ENCODE data around the gene CUEDC1.
"Not testable (repeated sequence)": the region's sequence is repeated elsewhere in the genome, so short reads cannot be mapped to it uniquely, and the experiment has no call there.

Gene CUEDC1

DNA sequence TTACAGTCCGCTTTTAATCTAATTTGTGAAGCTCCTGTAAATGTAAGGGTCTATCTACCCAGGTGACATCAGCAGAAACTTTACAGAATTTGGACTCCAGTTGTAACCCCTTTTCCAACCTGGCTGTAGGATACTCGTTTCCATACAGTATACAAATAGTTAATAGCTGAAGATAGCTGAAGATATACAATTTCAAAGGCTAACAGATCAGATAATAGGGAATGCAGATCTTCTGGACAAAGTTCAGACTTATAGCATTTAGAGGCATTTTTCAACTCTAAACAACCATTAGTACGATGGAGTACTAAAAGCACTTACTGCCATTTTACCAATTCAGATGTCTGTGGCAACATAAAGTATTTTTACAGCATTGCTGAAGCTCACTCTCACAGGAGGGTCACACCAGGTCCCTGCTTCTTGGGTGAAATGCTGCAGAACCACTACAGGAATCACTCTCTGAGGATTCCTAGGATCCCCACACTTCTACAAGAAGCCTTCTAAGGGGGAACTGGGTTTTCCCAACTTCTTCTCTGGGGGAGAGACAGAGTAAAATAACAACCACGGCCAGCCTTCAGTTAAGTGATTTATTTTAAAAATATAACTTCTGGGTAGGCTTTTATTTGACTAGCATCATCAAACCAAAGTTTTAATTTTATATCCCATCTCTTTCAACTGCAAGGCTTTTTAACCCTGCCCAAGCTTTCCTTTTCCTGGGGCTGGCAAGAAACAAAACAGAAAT lies 29.9 kb upstream of the CUEDC1 start:
- no peak for DNase-seq

DNA sequence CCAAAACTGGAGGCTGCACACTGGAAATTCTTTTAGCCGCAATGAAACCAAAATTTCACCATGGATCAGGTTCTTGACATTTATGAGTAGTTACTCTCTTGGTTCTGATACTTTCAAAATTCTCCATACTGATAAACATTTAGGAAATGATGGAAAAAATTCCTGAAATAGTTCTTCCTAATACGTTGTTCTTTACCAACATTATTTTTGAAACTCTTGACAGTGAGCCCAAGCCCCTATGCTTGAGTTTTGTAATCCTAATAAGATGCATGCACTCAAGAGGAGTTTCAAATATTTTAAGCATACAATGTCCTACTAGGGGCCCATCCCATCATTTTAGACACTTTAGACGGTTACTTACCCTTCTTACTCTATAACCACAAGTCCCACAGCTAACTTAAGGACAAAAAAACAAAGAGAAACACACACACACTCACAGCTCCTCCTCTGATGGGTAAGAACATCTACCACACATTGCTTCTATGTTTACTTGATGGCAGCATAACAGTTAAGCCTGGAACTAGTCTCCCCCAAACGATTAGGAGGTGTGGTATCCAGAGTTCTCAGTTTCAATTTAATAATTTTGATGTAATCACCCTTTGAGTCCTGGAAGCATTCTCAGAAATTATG lies 29.2 kb upstream of the CUEDC1 start:
- DNase-seq = no peak

DNA sequence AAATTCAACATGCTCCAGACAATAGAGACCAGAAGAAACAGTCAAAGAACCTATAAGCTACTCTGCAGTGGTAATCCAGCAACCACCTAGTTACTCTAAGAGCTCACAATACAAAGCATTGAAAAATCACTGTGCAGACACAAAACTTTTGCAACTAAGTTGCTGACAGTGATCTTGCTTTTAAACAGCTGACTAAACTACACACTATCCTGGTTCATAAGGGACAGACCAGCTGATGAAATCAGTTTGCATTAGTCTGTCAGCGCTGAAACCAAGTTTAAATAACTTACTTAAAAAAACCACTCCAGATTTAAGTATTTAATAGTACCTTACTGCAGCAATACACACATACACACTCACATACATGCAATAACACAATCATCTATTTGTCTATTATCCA lies 28.2 kb upstream of the CUEDC1 start:
- DNase-seq = no peak

DNA sequence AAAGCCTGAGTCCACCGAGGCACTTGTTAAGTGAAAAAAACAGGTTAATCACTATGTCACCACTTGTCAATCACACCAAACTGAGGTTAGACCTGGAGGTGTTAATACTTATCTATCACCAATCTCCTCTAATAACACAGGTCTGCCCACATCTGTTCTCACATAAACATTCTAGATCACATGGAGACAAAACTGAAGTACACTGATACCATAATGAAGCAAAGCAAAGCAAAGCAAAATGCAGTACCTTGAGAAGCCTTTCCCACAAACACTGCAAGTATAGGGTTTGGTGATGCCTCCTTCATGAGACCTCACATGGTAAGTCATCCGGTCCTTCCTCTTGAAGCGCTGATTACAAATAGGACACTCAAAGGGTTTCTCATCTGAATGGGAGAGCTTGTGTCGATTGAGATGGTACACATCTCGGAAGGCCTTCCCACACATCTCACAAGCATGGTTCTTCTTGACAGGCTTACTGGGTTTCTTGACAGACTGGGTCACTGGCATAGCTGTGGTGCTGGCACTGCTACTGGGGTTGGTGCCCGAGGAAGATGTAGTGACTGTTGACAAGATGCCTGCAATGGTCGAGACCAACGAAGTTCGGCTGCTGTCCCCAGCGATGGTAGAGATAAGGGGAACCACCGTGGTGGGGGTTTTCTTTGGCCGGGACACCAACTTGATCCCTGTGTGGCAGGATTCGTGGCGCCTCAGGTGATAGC lies 27.4 kb upstream of the CUEDC1 start:
- no peak for DNase-seq

DNA sequence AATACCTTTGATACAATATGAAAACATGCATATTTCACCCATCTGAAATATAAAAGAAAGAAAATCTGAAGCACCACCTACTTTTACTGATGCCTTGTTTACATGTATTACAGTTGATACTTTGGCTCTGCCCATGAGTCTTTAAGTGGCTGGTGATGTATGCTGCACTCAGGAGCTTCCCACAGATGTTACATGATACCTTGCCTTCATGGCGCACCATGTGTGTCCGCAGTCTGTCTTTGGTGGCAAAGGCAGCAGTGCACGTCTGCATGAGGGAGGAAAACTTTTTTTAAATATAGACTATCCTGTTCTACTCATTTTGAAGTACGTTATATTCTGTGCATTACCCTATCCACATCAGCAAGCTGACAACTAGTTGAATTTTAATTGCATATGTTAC lies 25.3 kb upstream of the CUEDC1 start:
- no peak for DNase-seq

DNA sequence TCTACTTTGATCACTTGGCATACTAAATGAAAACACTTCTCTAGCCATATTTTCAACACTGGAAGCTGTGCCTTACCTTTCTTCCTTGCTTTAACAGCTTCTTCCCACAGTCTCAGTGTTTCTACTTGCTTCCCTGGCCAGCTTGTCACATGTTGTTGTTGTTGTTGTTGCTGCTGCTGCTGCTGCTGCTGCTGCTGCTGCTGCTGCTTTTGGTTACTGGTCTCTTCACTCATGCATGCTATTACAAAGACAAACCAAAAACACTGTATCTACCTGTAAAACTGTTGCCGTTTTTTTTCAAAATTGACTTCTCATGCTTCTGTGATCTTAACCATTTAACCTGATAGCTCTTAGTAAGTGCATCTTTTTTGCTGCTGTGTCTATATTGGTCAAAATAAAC lies 23.9 kb upstream of the CUEDC1 start:
- DNase-seq = no peak

DNA sequence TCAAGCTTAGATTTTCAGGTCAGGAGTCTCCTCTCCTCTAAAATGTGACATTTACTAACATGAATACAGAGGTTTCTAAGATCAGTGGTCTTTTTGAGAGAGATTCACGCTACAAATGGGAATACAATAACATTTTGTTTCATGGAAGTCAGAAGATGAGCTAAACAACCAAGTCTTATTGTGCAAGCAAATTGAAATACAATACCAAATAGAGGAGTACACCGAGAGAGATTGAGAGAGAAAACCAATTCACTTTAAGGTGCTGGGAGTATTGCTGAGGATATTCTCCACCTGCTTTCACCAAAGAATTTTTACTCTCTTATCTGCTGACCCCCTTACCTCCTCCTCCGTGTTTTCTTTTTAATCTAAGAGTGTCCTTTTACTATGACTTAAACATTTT lies 21.4 kb upstream of the CUEDC1 start:
- DNase-seq = no peak

DNA sequence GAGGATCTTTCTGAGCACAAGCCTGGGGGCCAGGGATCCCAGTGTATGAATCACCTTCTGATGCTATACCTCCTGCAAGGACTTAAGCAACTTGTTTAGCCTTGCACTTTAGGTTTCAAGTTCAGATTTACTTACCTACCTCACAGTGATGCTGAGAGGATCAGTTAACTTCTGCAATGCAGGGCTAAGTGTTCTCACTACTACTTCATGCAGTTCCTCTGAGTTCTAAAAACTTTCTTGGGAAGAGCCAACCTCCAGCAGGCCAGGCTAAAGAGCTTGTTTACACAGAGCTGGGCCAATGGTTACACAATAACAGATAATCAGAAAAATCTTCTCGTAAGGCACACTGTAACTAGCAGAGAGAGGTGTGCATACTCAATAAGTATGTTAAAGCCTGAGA lies 19.8 kb upstream of the CUEDC1 start:
- no peak for DNase-seq

DNA sequence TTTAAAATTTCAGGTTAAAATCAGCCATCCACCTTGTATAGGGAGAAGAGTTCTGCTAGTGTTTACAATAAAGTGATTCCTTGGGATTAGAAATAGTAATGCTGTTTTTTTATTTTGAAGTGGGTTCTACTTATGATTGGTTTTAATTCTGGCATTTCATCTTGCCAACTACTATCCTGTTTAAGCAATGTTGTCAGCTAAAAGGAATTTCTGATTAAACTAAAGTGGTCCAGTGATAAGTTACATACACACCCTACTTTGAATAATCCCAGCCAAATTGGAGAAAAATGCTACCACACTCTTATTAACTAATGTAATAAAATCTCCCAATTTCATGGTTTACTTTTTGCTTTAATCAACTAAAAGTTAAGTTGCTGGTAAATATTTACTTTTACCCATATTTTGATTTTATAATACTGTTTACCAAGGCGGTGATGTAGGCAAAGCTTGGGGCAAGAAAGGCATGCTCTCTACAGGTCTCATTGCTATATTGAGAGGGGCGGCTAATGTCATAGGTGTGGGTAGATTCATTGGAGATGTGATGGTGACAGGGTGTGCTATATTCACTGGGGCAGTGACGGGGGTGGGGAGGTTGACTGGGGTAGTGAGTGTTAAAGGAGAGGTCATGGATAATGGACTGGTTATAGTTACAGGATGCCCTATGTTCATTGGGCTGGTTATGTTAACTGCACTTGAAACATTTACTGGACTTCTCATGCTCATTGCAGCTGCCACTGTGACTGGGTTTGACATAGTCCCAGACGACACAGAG lies 19.0 kb upstream of the CUEDC1 start:
- DNase-seq = not testable (repeated sequence)

DNA sequence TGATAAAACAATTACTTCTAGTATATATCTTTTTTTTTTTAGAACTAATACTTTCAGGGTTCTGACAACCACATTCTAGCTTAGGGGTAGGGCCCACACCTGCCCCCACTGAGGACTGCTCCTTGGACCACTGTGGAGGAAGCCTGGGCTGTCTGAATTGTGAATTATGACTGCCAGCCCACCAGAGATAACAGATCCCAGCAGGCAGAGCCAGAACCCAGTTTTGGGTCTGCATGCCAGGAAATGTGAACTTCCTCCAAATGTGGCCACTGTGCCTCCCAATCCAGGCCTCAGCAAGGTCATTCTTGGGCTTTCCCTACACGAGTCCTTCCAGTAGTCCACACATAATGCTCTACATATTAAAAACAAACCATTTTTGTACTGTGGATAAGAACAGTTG lies 16.9 kb upstream of the CUEDC1 start:
- no peak for DNase-seq

DNA sequence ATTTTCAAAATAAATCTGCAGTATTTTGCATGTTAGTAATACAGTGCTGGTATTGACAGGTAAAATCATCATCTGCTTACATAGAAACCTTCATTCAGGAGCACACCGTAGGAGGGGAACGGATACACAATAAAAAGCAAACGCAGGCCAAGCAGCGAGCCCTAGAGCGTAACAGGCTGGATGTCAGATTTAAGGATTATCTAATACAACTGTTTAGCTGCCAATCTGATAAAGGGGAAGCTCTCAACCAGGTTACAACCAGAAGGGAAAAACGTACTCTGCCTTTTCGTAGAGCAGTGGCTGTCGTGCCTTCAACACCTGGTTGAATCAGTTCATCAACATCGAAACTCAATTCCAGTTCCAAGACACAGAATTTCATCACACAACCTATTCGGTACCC lies 16.4 kb upstream of the CUEDC1 start:
- DNase-seq = no peak

DNA sequence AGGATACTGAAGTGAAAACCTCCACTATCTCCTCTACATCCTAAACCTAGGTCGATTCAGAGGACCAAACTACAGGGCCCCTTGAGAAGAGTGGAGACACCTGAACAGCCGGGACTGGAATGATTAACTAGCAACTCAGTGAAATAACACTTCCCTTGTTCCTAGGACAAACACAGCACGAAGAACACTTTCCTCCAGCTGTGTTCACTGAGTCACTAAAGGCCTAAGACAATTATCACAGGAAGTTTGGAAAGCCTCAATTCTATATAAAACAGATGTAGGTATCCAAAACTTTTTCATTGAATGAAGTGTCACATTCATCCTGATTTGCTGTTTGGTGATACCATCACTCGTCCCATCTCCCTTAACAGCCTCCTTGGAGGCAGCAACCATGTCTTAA lies 15.5 kb upstream of the CUEDC1 start:
- DNase-seq = no peak

DNA sequence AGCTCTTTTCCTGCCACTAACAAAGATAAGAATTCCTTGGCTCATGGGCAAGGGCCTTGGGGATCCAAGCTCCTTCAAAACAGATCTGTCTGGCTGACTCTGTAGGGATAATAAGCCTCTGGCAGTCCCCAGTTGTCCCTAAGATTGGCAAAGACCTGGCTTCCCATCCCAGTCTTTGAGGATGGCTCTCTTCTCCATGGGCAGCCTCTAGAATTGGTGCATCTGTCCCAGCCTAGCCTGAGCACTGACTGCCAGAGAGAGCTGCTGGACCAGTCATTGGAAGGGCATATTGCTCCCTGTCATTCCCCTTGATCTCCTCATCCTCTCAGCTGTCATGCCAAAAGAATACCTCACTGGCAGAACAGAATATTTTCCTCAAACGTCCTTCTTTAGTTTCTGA lies 13.2 kb upstream of the CUEDC1 start:
- DNase-seq = no peak

DNA sequence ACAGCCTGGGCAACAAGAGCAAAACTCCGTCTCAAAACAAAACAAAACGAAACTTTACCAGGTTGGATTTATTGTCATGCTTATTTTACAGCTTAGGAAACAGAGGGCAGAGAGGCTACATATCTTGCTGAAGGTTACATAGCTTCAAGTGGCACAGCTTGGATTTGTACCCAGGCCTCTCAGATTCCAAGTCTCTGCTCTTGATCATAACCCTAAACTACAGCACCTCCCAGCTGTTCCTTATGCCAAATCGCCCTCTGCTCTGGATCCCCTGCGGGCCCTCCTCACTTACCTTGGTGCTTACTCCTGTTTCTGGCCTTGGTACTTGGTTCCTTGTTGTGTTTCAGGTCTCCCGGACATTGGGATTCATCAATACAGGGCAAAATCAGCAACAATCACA lies 11.7 kb upstream of the CUEDC1 start:
- DNase-seq = no peak

DNA sequence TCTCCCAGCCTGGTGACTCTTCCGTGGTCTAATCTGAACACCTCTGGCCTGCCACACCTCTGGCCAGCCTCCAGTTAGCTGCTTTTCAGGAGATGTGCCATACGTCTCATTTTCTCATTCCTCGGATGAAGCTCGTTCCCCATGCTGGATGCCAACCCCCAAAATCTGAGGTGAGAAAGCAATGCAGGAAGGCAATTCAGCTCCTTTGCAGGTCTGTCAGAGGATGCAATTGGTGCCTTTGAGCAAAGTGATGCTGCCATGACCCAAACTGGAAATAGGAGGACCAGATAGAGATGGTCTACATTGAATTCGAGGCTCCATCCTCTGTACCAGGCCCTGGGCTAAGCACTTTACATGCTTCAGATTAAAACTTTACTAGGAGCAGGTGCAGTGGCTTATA lies 11.0 kb upstream of the CUEDC1 start:
- no peak for DNase-seq

DNA sequence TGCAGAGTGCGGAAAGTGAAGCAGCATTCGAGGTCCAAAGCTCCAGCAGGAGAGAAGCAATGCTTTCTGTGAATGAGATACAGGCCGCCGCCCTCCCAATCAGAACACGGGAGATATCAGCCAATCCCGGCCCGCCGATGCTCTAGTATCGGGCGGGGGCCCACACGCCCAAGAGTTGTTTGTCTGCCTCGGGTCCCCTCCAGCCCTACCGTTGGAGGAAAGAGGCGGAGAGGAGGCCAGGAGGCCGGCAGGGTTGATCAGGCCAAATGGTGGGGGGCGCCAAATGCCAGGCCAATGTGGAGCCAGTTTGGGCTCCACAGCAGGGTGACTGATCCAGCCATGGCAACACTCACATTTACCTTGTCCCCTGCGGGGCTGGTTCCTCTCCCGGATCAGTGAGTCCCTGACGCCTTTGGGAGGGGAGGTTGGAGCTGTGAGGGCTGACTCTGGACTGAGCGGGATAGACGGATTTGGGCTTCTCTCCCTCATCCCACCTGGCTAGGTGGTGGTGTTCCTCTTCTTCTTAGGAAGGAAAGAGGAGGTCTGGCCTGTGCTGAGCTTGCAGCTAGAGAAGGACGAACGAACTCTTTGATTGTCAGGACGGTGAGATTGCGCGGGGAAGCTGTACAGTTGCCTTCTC lies 10.4 kb upstream of the CUEDC1 start:
- no peak for DNase-seq

DNA sequence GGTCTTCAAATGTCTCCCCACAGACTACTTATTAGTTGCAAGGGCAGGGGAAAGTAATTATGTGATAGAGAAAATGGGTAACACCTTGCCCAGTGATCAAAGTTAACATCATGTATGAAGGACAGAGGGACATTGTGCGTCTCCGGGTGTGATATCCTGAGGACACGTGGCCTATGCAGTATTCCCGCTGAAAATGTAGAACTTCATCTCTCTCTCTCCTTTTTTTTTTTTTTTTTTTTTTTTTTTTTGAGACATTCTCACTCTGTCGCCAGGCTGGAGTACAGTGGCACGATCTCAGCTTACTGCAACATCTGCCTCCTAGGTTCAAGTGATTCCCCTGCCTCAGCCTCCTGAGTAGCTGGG lies 7.9 kb upstream of the CUEDC1 start:
- no peak for DNase-seq

DNA sequence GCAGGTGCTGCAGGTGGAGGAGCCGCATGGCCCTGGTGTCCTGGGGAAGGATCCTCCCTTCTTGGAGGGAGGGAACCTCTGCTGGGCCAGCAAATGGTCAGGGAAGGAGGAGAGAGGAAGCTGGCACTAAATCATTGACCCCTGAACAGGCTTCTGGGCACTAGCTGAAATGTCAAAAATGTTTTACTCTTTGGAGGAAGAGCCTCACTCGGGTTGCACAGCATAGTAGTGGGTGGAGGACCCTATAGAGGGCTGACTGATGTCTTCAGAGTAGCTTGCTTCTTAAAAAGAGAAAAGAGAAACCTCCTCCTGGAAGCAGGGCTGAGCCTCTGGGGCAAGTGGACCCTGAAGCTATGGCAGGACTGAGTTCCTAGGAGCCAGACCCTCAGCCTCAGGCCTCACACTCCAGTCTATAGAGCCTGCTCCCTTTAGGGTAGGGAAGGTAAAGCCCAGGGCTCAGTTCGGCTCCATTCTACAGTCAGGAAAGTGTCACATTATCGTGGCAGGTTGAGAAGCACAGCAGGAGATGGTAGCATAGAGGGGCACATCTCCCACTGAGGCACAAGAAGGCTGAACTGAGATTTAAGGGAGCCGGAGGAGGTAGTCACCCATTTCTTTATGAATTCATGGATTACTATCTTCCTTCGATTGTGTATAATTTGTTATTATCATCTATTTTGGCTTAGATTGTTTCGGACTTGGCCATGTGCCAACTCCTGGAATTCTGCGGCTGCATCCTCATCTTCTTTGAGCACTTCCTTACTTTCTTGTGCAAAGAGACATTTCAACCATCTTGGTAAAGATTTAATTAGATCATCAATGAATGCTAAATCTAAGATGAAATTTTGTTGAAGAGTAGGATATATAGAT lies 7.3 kb upstream of the CUEDC1 start:
- no peak for DNase-seq

DNA sequence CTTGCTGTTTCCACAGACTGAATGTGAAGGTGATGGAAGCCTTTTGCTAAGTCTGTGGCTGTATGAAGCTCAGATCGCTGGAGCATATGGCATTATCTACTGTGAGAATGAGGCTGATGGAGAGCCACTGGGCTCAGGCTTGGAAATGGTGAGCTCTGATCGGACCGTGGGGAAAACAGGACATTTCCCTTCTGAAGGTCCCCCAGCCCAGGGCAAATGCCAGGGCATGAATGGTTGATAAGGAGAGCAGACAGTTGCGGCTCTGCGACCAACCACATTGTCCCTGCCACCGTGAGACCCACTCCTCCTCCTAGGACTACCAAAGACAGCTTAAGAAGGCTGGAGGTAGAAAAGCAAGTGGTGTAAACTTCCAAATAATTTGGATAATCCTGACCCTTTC lies 4.7 kb upstream of the CUEDC1 start:
- DNase-seq = no peak

DNA sequence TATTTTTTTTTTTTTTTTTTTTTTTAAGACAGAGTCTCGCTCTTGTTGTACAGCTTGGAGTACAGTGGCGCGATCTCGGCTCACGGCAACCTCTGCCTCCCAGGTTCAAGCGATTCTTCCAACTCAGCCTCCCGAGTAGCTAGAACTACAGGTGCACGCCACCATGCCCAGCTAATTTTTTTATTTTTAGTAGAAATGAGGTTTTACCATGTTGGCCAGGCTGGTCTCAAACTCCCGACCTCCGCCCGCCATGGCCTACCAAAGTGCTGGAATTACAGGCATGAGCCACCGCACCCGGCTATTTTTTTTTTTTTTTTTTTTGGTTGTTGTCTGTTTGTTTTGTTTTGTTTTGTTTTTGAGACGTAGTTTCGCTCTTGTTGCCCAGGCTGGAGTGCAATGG lies 3.2 kb upstream of the CUEDC1 start:
- not testable (repeated sequence) for DNase-seq

DNA sequence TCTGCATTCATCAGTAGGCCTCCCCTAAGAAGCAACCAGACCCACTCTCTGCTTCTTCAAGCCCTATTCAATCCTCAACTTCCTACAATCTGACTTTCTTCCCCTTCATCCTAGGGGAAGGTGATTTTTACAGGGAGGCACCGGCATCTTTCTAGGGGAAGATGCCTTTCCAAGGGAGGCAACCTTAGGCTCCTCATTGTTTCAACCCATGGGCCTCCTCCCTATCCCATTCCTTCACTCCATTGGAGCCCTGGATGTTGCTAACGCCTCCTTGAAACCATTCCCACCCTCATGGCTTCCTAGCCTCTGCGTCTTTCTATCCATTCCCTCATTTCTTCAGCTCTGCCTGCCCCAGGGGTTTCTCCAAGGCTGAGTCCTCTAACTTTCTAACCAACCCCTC lies 2.7 kb upstream of the CUEDC1 start:
- DNase-seq = no peak
